Posterior vena cava (tissue), 2 donors: Measurements from ENCODE around the gene NOC4L. TPM values are rescaled to one million over a fixed set of nuclear protein-coding genes. Genes with fewer than 3 reads are reported as not detected.
"Not testable (repeated sequence)": the region's sequence is repeated elsewhere in the genome, so short reads cannot be mapped to it uniquely, and the experiment has no call there.

Experiments used
- DNase-seq: peaks from one replicate; pipeline ENCODE4 v3.0.0-alpha.2; 2020; ENCODE audit warnings: low spot score
- intact Hi-C, 2 donors: fragments of 100-400 bp; cut with DNase I; formaldehyde crosslinking; loops; one replicate each; pipeline versions ENCODE4 v1.14.1 to v1.14.2; 2022 to 2023
- total RNA-seq, 2 donors: library from RNA; stranded (reverse); fragmentation: NEBNext Ultra II Directional; extraction: Animal tissue kit (Norgen Biotek cat#: 25700); gene quantifications; one replicate each; pipeline ENCODE4 v1.2.1, GENCODE V29; 2021
- donor health status: DM: yes; HTN: yes; CAD: no.
- donor health status: DM: yes; HTN: yes; CAD: no.

NOC4L gene
- total RNA-seq, 2 donors from 2014 or later: 11.2 to 13.6 TPM

DNA sequence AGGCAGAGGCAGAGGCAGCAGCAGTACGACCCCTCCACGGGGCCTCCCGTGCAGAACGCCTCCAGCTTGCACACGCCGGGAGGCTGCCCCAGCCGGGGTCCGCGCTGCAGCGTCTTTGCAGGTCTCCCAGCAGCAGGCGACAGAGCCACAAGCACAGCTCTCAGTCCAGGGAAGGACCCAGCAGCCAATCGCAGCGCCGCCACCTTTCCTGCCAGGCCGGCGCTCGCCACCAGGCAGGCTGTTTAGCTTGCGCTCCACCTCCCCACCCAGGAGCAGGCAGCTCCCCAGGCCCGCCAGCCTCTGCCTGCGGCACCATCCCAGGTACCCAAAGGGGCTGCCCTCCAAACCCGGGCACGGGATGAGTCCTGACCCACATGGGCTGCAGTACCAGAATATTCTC lies 25.4 kb upstream of the NOC4L start:
- intact Hi-C loops: no loop called here
- peak; percentile 52 for DNase-seq

- intact Hi-C loops: loop anchor here in 1 of 2 donors (5.0 kb wide), 1 partner anchor 1224 kb away; no protein-coding TSS in a partner anchor
- DNase-seq: peak; percentile 30
Observed at GRCh38 chr12:132121283-132121682, 23.0 kb upstream of the NOC4L start.

- intact Hi-C loops: loop anchor here in 1 of 2 donors (5.0 kb wide), 1 partner anchor 1227 kb away; no protein-coding TSS in a partner anchor
- DNase-seq: peak; percentile 1
Observed at GRCh38 chr12:132123970-132124765, 20.1 kb upstream of the NOC4L start.

DNA sequence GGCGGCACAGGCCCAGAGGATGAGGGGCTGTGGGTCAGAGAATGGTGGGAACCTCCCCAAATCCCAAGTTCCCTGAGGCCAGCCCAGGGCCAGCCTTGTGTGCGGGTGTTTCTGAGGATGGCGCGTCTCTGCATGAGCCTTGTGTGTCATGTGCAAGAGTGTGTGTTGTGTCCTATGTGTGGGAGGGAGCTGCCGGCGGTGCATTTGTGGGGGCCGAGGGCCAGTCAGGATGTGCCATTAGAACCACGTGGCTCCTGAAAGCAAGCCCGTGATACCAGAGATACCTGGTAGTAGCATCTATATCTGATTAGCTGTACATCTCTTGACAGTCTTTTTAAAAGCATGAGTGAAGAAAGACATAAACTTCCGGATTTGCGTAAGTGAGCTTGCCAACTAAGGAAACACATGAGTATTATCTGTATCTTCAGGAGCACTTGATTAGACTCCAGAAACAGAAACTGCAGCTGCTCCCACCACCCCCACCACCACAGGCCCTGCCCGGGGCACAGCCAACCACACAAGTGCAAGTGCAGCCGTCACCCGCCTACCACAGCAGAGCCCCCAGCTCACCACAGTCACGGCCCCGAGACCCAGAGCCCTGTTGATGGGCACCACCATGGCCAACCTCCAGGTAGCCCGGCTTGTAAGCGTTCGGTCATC lies 19.4 kb upstream of the NOC4L start:
- peak; percentile 81 for DNase-seq
- intact Hi-C loops: loop anchor here in 1 of 2 donors (5.0 kb wide), 1 partner anchor 1228 kb away; no protein-coding TSS in a partner anchor

GRCh38 chr12:132125736-132126135 lies 18.5 kb upstream of the NOC4L start:
- peak; percentile 46 for DNase-seq
- intact Hi-C loops: no loop called here

GRCh38 chr12:132127041-132127440 lies 17.2 kb upstream of the NOC4L start:
- intact Hi-C loops: no loop called here
- peak; percentile 28 for DNase-seq

DNA sequence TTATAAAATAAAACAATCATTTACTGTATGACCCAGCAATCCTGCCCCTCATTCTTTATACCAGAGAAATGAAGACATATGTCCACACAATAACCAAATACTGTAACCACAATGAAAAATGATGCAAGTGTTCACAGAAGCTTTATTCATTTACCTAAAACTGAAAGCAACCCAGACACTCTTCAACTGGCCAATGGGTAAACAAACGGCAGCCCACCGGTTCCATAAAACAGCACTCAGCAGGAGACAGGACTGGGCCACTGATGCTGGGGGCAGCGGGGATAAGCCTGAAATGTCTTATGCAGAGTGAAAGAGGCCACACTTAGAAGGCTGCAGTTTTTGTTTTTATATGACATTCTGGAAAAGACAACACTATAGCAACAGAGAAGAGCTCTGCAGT lies 15.2 kb upstream of the NOC4L start:
- peak; percentile 44 for DNase-seq
- intact Hi-C loops: no loop called here

DNA sequence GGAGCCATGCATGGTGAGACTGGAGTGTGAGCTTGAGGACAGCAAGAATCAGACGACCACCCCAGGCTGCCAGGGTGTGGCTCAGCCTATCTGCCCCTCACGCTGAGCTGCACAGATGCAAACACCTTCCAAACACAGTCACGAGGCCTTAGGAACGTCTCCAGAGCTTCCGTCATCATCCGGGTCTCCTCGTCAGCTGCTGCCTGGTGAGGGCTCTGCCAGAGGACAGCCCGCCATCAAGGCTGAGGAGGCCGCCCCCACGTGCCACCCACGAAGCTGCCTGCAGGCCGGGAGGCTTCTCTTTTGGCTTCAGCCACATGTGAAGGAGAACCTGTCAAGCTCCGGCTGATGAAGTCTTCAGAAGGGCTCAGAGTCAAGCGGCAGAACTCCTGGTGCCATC lies 13.6 kb upstream of the NOC4L start:
- DNase-seq: peak; percentile 63
- intact Hi-C loops: no loop called here

GRCh38 chr12:132131229-132131628 lies 13.0 kb upstream of the NOC4L start:
- intact Hi-C loops: no loop called here
- peak; percentile 58 for DNase-seq

GRCh38 chr12:132131952-132132351 lies 12.3 kb upstream of the NOC4L start:
- DNase-seq: peak; percentile 68
- intact Hi-C loops: no loop called here

DNA sequence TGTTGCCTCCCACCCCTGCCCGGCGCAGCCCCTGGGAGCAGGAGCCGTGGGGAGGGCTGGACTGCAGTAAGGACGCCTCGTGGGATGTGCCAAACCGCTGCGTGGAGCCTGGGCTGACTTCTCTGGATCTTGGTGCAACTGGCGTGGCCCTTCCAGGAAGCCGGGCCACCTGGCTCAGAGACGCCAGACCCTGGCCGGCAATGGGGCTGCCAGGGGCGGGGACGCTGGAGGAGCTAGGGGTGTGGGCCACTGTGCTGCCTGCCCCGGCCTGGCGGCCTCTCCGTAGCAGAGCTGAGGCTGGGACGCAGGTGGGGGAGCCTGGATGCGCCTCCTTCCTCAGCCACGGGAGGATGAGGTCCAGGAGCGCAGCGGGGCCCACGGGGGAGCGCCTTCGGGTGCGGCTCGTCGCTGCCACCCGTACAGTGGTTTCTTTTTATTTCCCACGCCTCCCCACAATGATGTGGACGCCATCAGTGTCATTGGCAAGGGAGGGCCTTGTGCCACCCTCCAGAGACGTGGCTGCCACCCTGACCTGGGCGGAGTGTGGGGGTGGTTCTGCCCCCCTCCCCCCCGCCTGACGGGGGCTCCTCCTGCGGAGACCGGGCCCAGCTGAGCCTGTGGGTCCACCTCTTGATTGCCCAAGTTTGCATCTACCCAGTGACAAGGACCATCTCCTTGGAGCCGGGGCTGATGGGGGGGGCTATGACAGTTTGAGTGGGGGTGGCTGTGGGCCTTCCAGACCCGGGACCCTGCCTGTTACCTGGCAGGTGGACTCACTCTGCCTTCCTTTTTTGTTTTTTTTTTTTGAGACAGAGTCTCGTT lies 11.4 kb upstream of the NOC4L start:
- intact Hi-C loops: no loop called here

DNA sequence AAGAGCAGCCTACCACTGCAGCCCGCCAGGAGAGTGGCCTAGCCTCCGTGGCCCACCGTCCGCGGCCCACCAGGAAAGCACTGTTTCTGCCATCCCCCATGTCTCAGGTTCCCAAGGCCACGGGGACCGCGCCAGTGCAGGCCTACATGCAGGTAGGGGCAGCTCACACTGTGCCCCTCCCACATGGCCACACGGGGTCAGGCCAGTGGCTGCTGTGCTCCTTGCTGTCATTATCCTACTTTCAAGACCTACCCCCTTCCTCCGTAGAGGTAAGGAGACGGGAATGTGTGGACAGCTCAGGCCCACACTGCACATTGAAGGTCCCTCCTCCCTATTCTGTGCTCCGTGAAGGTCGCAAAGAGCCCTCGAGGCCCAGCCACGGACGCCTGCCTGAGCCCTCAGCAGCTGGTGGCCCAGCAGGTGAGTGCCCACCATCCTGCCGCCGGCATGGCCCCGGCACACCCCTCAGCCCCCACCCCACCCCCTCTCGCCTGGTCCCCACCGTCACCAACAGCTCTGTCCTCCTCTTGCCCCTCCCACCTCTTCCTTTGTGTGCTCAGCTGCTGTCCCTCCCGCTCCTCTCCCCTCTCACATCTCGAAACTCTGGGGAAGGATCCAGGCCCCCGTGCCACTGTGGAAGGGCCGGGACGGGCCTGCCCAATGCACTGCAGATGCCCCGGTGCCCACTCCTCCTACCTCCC lies 10.2 kb upstream of the NOC4L start:
- DNase-seq: peak; percentile 81
- intact Hi-C loops: no loop called here

More for the DNA sequence above, 11.4 kb upstream of the NOC4L start:
- peak; percentile 67 for DNase-seq

DNA sequence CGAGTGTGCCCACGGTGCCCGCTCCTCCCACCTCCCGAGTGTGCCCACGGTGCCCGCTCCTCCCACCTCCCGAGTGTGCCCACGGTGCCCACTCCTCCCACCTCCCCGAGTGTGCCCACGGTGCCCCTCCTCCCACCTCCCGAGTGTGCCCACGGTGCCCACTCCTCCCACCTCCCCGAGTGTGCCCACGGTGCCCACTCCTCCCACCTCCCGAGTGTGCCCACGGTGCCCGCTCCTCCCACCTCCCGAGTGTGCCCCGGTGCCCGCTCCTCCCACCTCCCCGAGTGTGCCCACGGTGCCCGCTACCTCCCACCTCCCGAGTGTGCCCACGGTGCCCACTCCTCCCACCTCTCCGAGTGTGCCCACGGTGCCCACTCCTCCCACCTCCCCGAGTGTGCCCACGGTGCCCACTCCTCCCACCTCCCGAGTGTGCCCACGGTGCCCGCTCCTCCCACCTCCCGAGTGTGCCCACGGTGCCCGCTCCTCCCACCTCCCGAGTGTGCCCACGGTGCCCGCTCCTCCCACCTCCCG lies 9.5 kb upstream of the NOC4L start:
- intact Hi-C loops, DNase-seq: not testable (repeated sequence)

DNA sequence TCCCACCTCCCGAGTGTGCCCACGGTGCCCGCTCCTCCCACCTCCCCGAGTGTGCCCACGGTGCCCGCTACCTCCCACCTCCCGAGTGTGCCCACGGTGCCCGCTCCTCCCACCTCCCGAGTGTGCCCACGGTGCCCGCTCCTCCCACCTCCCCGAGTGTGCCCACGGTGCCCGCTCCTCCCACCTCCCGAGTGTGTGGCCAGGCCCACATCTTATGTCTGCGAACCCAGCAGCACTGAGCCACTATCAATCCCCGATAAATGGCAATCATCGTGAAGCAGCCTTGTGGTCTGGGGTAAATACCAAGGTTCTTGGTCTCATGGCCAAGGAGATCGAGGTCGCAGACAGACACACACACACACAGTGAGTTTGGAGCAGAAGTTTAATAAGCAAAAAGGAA lies 8.0 kb upstream of the NOC4L start:
- intact Hi-C loops: not testable (repeated sequence)
- DNase-seq: peak; percentile 43

- intact Hi-C loops: no loop called here
- peak; percentile 55 for DNase-seq
Observed at GRCh38 chr12:132137483-132138125, 6.7 kb upstream of the NOC4L start.

- peak; percentile 66 for DNase-seq
- intact Hi-C loops: no loop called here
Observed at GRCh38 chr12:132138941-132139871, 5.1 kb upstream of the NOC4L start.

- intact Hi-C loops: no loop called here
- DNase-seq: peak; percentile 58
Observed at GRCh38 chr12:132139912-132140311, 4.3 kb upstream of the NOC4L start.
